ENCODE data around the gene SCN9A. TPM values are rescaled to one million over a fixed set of nuclear protein-coding genes. Genes with fewer than 3 reads are reported as not detected.
"Not testable (repeated sequence)": the region's sequence is repeated elsewhere in the genome, so short reads cannot be mapped to it uniquely, and the experiment has no call there.

The SCN9A gene
- polyA plus RNA-seq, 4 donors: 1.6 to 2.7 (median 1.9) TPM

DNA sequence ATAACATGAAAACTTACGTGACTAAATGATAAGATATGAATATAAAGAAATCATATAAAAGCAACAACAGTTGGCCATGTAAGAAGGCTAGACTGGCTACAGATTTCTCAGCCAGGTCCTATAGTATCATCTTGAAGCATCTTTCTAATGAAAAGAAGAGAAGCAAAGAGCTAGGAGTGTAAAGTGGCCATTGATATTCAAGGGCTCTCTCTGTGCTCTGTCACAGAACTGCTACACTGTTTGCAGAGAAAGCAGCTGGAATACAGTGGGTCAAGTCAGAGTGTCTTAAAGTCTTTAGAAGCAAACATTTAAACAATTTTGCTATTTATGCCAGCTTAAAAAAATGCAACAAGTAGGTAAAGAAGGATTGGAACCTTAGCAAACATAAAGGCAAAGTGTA is 118.8 kb downstream of the SCN9A start:
- DNase-seq (ENCODE audit: low read depth in 4 of 4, low spot score in 3 of 4): no peak

DNA sequence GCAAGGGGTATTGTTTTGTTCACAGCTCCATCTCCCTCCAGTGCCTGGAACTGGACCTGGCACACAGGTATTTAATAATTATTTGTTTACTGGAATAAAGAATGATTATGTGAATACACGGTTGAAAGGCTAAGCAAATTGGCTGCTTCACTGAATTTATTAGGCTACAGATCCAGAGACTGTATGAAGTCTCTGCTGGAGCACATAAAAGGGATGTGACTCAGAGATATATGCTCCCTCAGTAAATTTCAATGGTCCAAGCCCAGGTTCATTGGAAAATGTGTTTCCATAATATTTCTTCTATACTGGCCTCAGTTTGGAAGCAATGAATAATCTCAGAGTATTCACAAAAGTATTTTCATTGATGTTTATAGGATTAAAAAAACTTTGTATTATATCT is 126.4 kb downstream of the SCN9A start:
- no peak for DNase-seq (ENCODE audit: low read depth in 4 of 4, low spot score in 3 of 4)

GRCh38 chr2:166246901-166247300 is 128.8 kb downstream of the SCN9A start:
- no peak for DNase-seq (ENCODE audit: low read depth in 4 of 4, low spot score in 3 of 4)

DNA sequence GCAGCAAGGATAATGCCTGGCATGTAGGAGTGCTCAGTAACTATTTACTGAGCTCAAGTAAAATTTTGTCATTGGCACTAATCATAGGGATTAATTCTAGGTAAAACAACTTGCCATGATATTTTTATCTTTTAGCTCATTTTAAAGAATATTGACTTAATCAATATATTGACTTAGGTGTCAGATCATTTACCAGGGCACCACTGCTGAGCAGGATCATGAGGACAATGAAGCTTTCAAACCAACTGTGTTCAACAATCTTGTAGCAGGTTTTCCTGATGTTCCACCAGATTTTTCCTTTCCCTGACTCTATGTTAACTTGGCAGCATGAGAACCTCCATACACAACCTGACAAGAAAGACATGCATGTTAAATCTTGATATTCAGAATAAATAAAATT is 133.4 kb downstream of the SCN9A start:
- no peak for DNase-seq (ENCODE audit: low read depth in 4 of 4, low spot score in 3 of 4)

DNA sequence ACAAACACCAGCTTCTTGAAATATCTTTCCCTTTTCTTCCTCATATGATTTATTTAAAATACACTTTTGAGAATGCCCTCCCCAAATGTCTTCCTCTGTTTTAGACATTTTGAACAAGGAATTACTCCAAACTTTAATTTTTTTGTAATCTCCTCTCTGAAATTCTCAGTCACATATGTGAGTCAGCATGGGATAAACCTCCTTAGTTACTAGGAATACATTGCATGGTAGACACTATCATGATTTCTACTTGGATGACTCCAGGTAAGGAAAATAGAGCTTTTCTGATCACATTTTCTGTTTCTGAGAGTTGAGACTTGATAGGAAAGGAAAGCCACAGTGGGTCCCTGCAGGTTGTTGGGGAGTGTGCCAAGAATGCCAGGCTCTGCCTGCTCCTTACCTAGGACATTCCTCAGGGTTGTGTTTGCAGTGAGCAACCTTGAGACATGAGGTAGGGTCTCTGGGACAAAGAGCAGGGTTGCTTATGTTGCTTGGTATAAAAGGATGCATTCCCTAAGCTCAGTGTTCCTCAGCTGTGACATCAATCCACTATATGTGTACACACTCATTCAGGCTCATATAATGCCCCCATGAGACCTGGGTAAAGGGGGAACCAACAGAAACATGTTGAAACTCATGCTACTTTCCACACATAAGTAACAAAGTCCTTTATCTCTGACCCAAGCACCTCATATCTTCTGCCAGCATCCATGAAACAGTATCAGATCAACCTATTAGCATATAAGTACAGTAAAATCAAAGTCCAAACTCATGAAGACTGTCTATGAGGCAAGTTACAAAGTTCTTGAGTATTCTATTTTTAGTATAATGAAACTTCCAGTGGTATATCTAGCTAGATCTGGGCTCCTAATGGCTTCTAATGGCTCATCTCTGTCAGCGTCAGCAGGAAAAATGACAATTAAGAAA is 135.1 kb downstream of the SCN9A start:
- DNase-seq (ENCODE audit: low read depth in 4 of 4, low spot score in 3 of 4): no peak

DNA sequence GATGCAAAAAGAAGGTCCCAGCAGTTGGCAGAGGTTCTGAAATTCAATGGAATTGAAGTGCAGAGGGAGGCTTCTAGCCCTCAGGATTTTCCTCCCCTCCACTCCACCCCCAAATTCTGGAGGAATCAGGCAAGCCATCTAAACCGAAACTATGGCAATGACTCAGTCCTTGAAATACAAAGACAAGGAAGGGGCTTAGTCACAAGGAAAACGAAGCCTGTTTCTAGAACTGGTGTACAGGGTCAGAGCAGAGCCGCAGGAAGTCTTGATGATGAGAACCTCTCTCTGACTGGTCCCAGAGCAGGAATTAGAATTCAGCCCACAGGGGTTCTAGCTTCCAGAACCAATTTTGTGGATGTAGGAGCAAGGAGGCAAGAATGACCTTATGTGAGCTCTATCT is 136.2 kb downstream of the SCN9A start:
- DNase-seq (ENCODE audit: low read depth in 4 of 4, low spot score in 3 of 4): no peak

GRCh38 chr2:166238176-166238575 is 137.6 kb downstream of the SCN9A start:
- DNase-seq (ENCODE audit: low read depth in 4 of 4, low spot score in 3 of 4): no peak

DNA sequence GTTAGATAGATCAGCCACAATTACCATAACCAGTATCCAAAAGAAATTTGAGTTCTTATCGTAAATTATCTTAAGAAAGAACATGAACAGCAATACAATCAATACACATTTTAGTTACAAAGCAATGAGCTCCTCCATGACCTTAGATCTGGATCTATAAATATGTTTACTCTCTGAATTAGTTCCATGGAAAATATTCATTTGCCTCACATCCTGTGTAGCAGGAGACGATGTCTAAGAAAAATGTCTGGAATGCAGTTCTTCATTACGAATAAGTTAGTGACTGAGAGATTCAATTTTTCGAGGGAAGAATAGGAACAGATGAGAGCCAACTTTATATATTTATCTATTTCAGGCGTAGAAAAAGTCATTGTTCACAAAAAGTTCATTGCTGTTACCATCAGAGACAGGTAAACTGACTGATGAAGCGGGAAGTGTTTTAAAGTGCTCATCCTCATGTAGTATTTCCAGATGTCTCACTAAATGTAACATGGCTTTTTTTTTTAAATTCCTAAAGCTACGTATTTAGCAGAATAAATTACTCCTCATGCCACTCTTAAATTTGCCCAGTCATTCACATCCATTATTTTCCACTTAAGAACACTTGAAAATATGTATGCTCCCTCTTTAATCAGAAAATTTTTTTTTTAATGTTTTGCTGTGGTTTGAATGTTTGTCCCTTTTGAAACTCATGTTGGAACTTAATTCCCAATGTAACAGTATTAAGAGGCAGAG is 141.5 kb downstream of the SCN9A start:
- DNase-seq (ENCODE audit: low read depth in 4 of 4, low spot score in 3 of 4): no peak

DNA sequence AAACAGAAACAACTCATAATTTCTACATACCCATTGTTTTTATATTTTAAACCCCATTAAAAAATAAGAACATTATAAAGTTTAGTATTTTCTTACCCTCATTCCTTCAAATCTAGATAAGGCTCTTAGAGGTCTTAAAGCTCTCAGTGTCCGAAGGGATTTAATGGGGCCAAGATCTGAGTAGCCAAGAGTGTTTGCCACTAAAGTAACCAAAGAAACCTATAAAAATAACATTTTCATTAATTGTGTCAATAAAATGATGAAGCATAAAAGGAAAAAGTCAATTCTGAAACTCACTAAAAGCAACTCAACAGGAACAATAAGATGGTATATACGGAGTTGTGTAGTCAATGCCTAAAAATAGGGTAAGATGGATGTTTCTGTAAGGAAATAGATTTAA is 142.5 kb downstream of the SCN9A start:
- DNase-seq (ENCODE audit: low read depth in 4 of 4, low spot score in 3 of 4): no peak

DNA sequence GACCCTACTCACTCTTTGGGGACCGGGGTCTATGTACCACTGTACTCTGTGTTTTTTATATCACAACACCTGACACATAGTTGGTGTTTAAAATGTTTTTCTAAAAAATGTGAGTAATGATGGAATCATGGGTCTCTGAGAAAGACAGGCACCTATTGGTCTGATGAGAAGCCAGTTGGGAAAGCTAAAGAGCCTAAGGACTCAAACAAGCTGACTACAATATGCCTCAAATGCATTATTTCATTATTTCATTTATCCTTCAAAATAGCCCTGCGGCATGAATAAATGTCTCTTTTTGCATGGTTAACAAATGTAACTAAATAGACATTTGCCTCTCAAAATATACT is 145.0 kb downstream of the SCN9A start:
- DNase-seq (ENCODE audit: low read depth in 4 of 4, low spot score in 3 of 4): no peak

GRCh38 chr2:166230024-166230723 is 145.6 kb downstream of the SCN9A start:
- DNase-seq (ENCODE audit: low read depth in 4 of 4, low spot score in 3 of 4): no peak

DNA sequence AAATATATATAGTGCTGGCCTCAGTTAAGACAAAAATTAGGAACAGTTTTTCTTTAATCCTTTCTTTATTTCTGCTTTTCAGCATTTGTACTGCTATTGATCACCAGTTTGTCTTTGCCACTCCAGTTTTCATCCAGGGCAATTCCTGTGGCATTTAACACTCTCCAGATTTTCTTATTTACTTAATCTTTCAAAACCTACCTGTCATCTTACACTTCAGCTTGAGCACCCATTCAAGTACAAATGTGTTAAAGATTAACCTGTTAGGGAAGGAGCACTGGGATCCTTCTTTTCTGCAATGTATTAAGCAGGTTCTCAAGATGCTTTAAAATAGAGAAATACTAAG is 146.1 kb downstream of the SCN9A start:
- no peak for DNase-seq (ENCODE audit: low read depth in 4 of 4, low spot score in 3 of 4)

- no peak for DNase-seq (ENCODE audit: low read depth in 4 of 4, low spot score in 3 of 4)
These were observed 151.5 kb downstream of the SCN9A start for GRCh38 chr2:166224197-166224596.

- DNase-seq (ENCODE audit: low read depth in 4 of 4, low spot score in 3 of 4): no peak
These were observed 152.4 kb downstream of the SCN9A start for GRCh38 chr2:166223298-166223697.

- DNase-seq (ENCODE audit: low read depth in 4 of 4, low spot score in 3 of 4): no peak
These were observed 164.7 kb downstream of the SCN9A start for GRCh38 chr2:166211079-166211478.

DNA sequence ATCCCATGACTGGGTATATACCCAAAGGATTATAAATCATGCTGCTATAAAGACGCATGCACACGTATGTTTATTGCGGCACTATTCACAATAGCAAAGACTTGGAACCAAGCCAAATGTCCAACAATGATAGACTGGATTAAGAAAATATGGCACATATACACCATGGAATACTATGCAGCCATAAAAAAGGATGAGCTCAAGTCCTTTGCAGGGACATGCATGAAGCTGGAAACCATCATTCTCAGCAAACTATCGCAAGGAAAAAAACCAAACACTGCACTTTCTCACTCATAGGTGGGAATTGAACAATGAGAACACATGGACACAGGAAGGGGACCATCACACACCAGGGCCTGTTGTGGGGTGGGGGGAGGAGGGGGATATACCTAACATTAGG is 165.8 kb downstream of the SCN9A start:
- DNase-seq (ENCODE audit: low read depth in 4 of 4, low spot score in 3 of 4): not testable (repeated sequence)

DNA sequence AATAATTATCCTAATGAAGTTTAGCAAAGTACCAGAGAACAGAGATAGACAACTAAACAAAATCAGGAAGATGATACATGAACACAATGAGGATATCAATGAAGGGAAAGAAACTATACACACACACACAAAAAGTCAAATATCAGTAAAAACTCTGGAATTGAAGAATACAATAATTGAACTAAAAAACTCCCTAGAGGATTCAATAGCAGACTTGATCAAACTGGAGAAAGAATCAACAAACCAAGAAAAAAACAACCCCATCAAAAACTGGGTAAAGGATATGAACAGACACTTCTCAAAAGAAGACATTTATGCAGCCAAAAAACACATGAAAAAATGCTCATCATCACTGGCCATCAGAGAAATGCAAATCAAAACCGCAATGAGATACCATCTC is 166.4 kb downstream of the SCN9A start:
- DNase-seq (ENCODE audit: low read depth in 4 of 4, low spot score in 3 of 4): not testable (repeated sequence)

- not testable (repeated sequence) for DNase-seq (ENCODE audit: low read depth in 4 of 4, low spot score in 3 of 4)
These were observed 169.6 kb downstream of the SCN9A start for GRCh38 chr2:166206153-166206552.

DNA sequence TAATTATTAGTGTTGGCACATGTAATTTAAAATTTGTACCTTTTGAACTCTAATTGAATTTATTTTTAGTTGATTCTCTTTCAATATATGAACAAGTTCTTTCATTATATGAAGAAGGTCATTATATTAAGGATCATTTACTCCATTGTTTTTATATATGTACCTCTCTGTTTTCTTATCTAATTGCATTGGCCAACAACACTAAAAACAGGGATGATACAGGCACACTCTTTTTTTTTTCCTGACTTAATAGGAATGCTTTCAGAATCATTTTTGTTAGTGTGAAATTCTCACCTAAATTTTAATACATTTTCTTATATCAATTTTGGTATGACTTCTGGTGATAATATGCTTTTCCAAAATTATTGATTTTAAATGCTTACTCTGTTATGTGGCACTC is 173.0 kb downstream of the SCN9A start:
- no peak for DNase-seq (ENCODE audit: low read depth in 4 of 4, low spot score in 3 of 4)

DNA sequence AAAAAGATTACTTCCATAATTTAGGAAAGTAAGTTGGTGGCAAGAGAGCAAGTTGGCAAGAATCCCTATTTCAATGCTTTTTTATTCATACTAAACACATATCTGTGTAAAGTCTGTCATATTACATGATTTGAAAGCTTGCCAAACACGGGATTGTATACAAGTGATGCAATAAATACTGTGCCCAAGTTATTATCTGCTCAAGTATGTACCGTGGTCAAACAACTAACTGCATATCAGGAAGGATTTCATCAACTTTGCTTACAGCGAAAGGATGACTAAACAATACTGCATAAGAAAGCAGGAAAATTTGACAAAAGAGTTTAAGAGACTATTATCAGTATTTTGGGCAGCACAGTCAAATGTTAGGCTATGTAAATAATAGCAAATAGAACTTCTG is 178.3 kb downstream of the SCN9A start:
- no peak for DNase-seq (ENCODE audit: low read depth in 4 of 4, low spot score in 3 of 4)

DNA sequence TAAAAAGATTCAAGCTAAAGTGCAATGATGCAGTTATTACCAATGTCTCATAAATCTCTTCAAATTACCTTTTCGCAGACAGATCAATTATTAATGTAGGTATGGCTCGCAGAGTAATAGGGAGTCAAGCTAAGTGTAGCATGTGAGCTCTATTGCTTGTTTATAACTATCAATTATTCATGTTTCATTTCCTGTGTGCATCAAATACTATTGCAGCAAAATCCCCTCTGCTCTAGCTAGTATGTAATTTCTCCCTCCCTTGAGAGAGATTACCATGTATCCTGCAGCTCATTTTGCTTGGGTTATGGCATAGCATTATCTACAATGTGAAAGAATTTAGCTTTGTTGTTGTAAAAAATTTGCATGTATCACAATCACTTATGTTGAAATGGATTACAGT is 182.3 kb downstream of the SCN9A start:
- no peak for DNase-seq (ENCODE audit: low read depth in 4 of 4, low spot score in 3 of 4)

DNA sequence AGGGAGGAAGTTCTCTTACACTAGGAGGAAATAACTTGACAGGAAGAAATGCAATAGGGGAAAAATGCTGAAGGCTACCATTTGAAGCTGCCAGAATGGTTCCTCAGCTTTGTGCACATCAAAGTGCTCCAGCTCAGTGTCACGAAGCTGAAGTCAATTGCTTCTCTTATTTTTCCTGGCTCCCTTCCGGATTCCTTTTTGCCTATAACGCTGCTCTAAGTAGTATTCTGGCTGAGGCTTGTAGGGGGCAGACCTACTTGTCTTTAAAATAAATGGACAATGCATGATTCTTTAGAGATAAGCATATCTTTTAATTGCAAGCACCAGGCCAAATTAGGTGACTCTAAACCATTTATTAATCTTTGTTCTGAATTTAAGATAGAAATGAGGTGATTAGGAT is 187.7 kb downstream of the SCN9A start:
- DNase-seq (ENCODE audit: low read depth in 4 of 4, low spot score in 3 of 4): no peak

All from right renal pelvis (tissue), 4 donors.